ENCODE measurements around the gene ARAP2.

Gene ARAP2

GRCh38 chr4:36180206-36180605, 64.1 kb downstream of the ARAP2 start:
- no peak for DNase-seq

- DNase-seq: no peak
Observed at GRCh38 chr4:36178484-36178883, 65.8 kb downstream of the ARAP2 start.

GRCh38 chr4:36177946-36178345, 66.4 kb downstream of the ARAP2 start:
- no peak for DNase-seq

- DNase-seq: no peak
Observed at GRCh38 chr4:36174570-36174969, 69.7 kb downstream of the ARAP2 start.

- DNase-seq: no peak
Observed at GRCh38 chr4:36173905-36174304, 70.4 kb downstream of the ARAP2 start.

- no peak for DNase-seq
Observed at GRCh38 chr4:36172656-36173055, 71.7 kb downstream of the ARAP2 start.

- DNase-seq: peak in 1 of 5 donors; percentile 20
Observed at GRCh38 chr4:36168127-36168878, 76.0 kb downstream of the ARAP2 start.

GRCh38 chr4:36165631-36166005, 78.7 kb downstream of the ARAP2 start:
- DNase-seq: no peak

GRCh38 chr4:36164900-36165630, 79.2 kb downstream of the ARAP2 start:
- no peak for DNase-seq

- no peak for DNase-seq
Observed at GRCh38 chr4:36163198-36163597, 81.1 kb downstream of the ARAP2 start.

GRCh38 chr4:36159208-36159607, 85.1 kb downstream of the ARAP2 start:
- DNase-seq: no peak

GRCh38 chr4:36152735-36153134, 91.6 kb downstream of the ARAP2 start:
- DNase-seq: no peak

- no peak for DNase-seq
Observed at GRCh38 chr4:36142504-36142903, 101.8 kb downstream of the ARAP2 start.

GRCh38 chr4:36141186-36141585, 103.1 kb downstream of the ARAP2 start:
- DNase-seq: no peak

- DNase-seq: no peak
Observed at GRCh38 chr4:36140421-36140820, 103.9 kb downstream of the ARAP2 start.

GRCh38 chr4:36138220-36138619, 106.1 kb downstream of the ARAP2 start:
- DNase-seq: no peak

- DNase-seq: no peak
Observed at GRCh38 chr4:36137336-36137735, 107.0 kb downstream of the ARAP2 start.

GRCh38 chr4:36133658-36134057, 110.7 kb downstream of the ARAP2 start:
- DNase-seq: no peak

- no peak for DNase-seq
Observed at GRCh38 chr4:36133086-36133485, 111.2 kb downstream of the ARAP2 start.

- no peak for DNase-seq
Observed at GRCh38 chr4:36130641-36131040, 113.7 kb downstream of the ARAP2 start.

GRCh38 chr4:36128689-36129088, 115.6 kb downstream of the ARAP2 start:
- peak in 1 of 5 donors; percentile 31 for DNase-seq

GRCh38 chr4:36123906-36124305, 120.4 kb downstream of the ARAP2 start:
- no peak for DNase-seq

GRCh38 chr4:36115312-36115711, 129.0 kb downstream of the ARAP2 start:
- DNase-seq: no peak

GRCh38 chr4:36111172-36111571, 133.1 kb downstream of the ARAP2 start:
- no peak for DNase-seq

All from T-helper 1 cell (primary cell).